ENCODE data around the gene OSGIN1. TPM values are rescaled to one million over a fixed set of nuclear protein-coding genes. Genes with fewer than 3 reads are reported as not detected.

Gene OSGIN1
- total and polyA plus RNA-seq, 2 of the 8 experiments (the other 6 are each of a cell fraction or from before 2014, with no cell fraction given) = 0.58 to 0.76 TPM

GRCh38 chr16:83925095-83925905 is 27.7 kb upstream of the OSGIN1 start:
- Histone ChIP-seq H2BK12ac (ENCODE audit: low read depth, low read length) (no peak overlapping the region), H2BK5ac (ENCODE audit: low read depth, low read length) (no peak overlapping the region), H3K27ac (ENCODE audit: low read depth, low read length) (no peak overlapping the region), H3K4me2 (ENCODE audit: insufficient read depth in 1 of 2, low read depth in 2 of 2, low read length in 2 of 2) (no peak overlapping the region), H2AFZ (ENCODE audit: low read length) (no peak overlapping the region), H3K14ac (ENCODE audit: insufficient read length) (no peak overlapping the region), H3K79me1 (ENCODE audit: low read depth, low read length) (no peaks in the 10 kb centered on the region), H3K79me2 (ENCODE audit: control insufficient read depth in 1 of 2, insufficient read depth in 2 of 2, low read length in 2 of 2) (no peaks in the 10 kb centered on the region), H4K5ac (ENCODE audit: insufficient read length, low read depth, low read length) (no peak overlapping the region), H2BK15ac (ENCODE audit: low read length) (no peak overlapping the region), H4K8ac (ENCODE audit: extremely low read depth, insufficient read depth, low read length) (peak overlapping the region; percentile 3; the same call in 1 of the 2 replicates), H3K4me3 (ENCODE audit: extremely low read depth in 1 of 4, insufficient read depth in 2 of 4, low read depth in 3 of 4, low read length in 4 of 4) (no peak overlapping the region), H4K20me1 (replicated peaks in 1 of 2; ENCODE audit: control insufficient read depth in 1 of 2, insufficient read depth in 2 of 2, low read length in 2 of 2) (no peaks in the 10 kb centered on the region), H2AK5ac (ENCODE audit: low read depth, low read length) (peak overlapping the region; percentile 49; the same call in 1 of the 2 replicates), H3K18ac (ENCODE audit: extremely low read depth, low read length) (no peak overlapping the region), H3K56ac (replicated peaks; ENCODE audit: insufficient read length, low read depth, low read length) (no peak overlapping the region), H3K9me3 (ENCODE audit: insufficient read depth in 2 of 2, low read depth in 1 of 2, low read length in 1 of 2) (no peaks in the 10 kb centered on the region), H3K4me1 (replicated peaks in 1 of 4; ENCODE audit: control insufficient read depth in 3 of 4, insufficient read depth in 4 of 4, low read length in 3 of 4) (peaks cover 0 to 6% (median 3%) of the 10 kb centered on the region in 4 experiments; a peak in 4 of 7 replicates), H3K27me3 (replicated peaks in 1 of 4; ENCODE audit: control insufficient read depth in 3 of 4, extremely low read depth in 1 of 4, insufficient read depth in 3 of 4, low read length in 3 of 4) (0 out of 7 replicates have a peak, but pooled peaks cover 0 to 6% (median 0%) of the 10 kb centered on the region in 4 experiments), H3K9ac (replicated peaks in 1 of 4; ENCODE audit: extremely low read depth in 1 of 4, low read depth in 3 of 4, low read length in 3 of 4) (no peak overlapping the region), H2BK20ac (ENCODE audit: low read length) (no peak overlapping the region), H4K91ac (replicated peaks; ENCODE audit: insufficient read length, low read length) (no peak overlapping the region), H3K23ac (ENCODE audit: insufficient read length) (no peak overlapping the region), H3K36me3 (ENCODE audit: control insufficient read depth in 2 of 4, insufficient read depth in 4 of 4, low read length in 3 of 4) (no peaks in the 10 kb centered on the region; a peak in 1 of 8 replicates), H3K23me2 (ENCODE audit: low read depth, low read length) (peaks cover 6% of the 10 kb centered on the region; the same call in 1 of the 2 replicates), H3K4ac (replicated peaks; ENCODE audit: insufficient read length, low read depth, low read length) (no peak overlapping the region), H2BK120ac (replicated peaks; ENCODE audit: low read depth, low read length) (no peak overlapping the region)
- no peak for DNase-seq (ENCODE audit: low read depth in 1 of 2, low spot score in 2 of 2)
- no peak for FAIRE-seq
- CTCF ChIA-PET (ENCODE audit: partially characterized antibody) = interaction anchor here (0.5 to 3.4 kb wide), 10 partner anchors 11 to 317 kb away, joined by 3 to 35 read pairs (median 8); partner anchors contain the start of gene OSGIN1
- WGBS, 2 experiments (ENCODE audit: extremely low coverage in 1 of 2, insufficient coverage in 1 of 2, insufficient read length in 1 of 2, insufficient replicate concordance in 2 of 2, low coverage in 1 of 2, low lambda C conversion rate in 2 of 2, missing lambda C conversion rate in 1 of 2) = 77% methylated on average over 11 of the region's 12 CpGs; no CpG with 5 or more reads in 1 of the 2 experiments
- POLR2A ChIA-PET (ENCODE audit: partially characterized antibody) = interaction anchor here (0.8 to 1.1 kb wide), 2 partner anchors 10 to 14 kb away, joined by 3 read pairs; no protein-coding TSS in a partner anchor
- TF ChIP-seq RBBP5 (IDR thresholded peaks at IDR 0.05; ENCODE audit: borderline replicate concordance, low read depth, low read length) (no peak), SP2 (IDR thresholded peaks at IDR 0.05; ENCODE audit: low read length) (no peak), CTBP2 (IDR thresholded peaks at IDR 0.05; ENCODE audit: borderline replicate concordance, insufficient read depth, insufficient read length, low read length) (no peak), TBP (IDR thresholded peaks at IDR 0.05; ENCODE audit: low read depth, low read length) (no peak), CREB1 (IDR thresholded peaks at IDR 0.05) (no peak), USF2 (IDR thresholded peaks at IDR 0.05; ENCODE audit: low read length) (no peak), SIN3A (conservative IDR thresholded peaks at IDR 0.05 in 1 of 2, IDR thresholded peaks at IDR 0.05 in 1 of 2; ENCODE audit: low read depth in 1 of 2, low read length in 2 of 2) (no peak)

All from H1 (cell line).